A549 (cell line): Measurements from ENCODE around the gene FAF1.

Source experiments
- CTCF ChIP-seq: fragments of >200 bp; sonication (Bioruptor Twin); formaldehyde crosslinking; IDR thresholded peaks from 3 replicates; pipeline ENCODE4 v1.5.1; 2016
- EP300 ChIP-seq, 2 experiments: fragments of >200 bp; sonication (Bioruptor Twin); formaldehyde crosslinking; IDR thresholded peaks; 2 replicates in 1 of 2; 3 replicates in 1 of 2; pipeline ENCODE4 v1.6.1; 2016 to 2017
- MAX ChIP-seq: IDR thresholded peaks from 2 replicates; pipeline ENCODE4 v1.6.1; 2012
- NPAS2 ChIP-seq: fragments of 250-450 bp; sonication (Bioruptor Pico); IDR thresholded peaks from 2 replicates; pipeline ENCODE4 v1.8.0; 2022; ENCODE audit warnings: mild to moderate bottlenecking, moderate library complexity, borderline replicate concordance
- PBX3 ChIP-seq: IDR thresholded peaks from 2 replicates; pipeline ENCODE4 v1.6.1; 2012
- REST ChIP-seq: fragments of 200-600 bp; sonication (generic); IDR thresholded peaks from 2 replicates; pipeline ENCODE4 v1.6.1; 2016; ENCODE audit warnings: antibody characterized with exemption, mild to moderate bottlenecking, moderate library complexity
- TP53 ChIP-seq: fragments of 250-450 bp; sonication (Bioruptor Pico); IDR thresholded peaks from 2 replicates; pipeline ENCODE4 v1.5.0; 2021; ENCODE audit warnings: mild to moderate bottlenecking, moderate library complexity

- no peak for TF ChIP-seq NPAS2 (CRISPR knock-in tag)
- no peak for TF ChIP-seq TP53 (CRISPR knock-in tag)
- no peak for TF ChIP-seq MAX
- no peak for TF ChIP-seq CTCF
- TF ChIP-seq PBX3, result no peak
- no peak for TF ChIP-seq REST
- no peak for TF ChIP-seq EP300 (IDR thresholded peaks at IDR 0.05)
These were observed 355.5 kb downstream of the FAF1 start for GRCh38 chr1:50604580-50604979.
